ENCODE measurements around the gene RASD1. TPM values are rescaled to one million over a fixed set of nuclear protein-coding genes. Genes with fewer than 3 reads are reported as not detected.
A peak's percentile ranks its signal among the peaks of the same experiment; 100 is the strongest.

Gene RASD1
- total RNA-seq, 1 experiment from 2014 or later = 11.0 TPM

- Mint-ChIP-seq H3K36me3 (ENCODE audit: insufficient read depth, unreplicated experiment) (peaks cover 24% of the 10 kb centered on the region), H3K27ac (ENCODE audit: unreplicated experiment) (no peak overlapping the region), H3K27me3 (ENCODE audit: insufficient read depth, unreplicated experiment) (no peaks in the 10 kb centered on the region), H3K9me3 (ENCODE audit: unreplicated experiment) (no peaks in the 10 kb centered on the region), H3K4me1 (ENCODE audit: low read depth, unreplicated experiment) (peaks cover 6% of the 10 kb centered on the region), H3K4me3 (ENCODE audit: unreplicated experiment) (no peak overlapping the region)
- Histone ChIP-seq H3K36me3 (ENCODE audit: control insufficient read depth, insufficient read depth, low read length) (no peaks in the 10 kb centered on the region), H3K4me3 (ENCODE audit: low read depth, low read length) (no peak overlapping the region), H3K27me3 (replicated peaks; ENCODE audit: control insufficient read depth, insufficient read depth, low read length) (no peaks in the 10 kb centered on the region), H3K9me3 (no peaks in the 10 kb centered on the region), H3K4me1 (peaks cover 4% of the 10 kb centered on the region; the same call in 1 of the 2 replicates)
- no peak for DNase-seq
- CTCF ChIA-PET = interaction anchor here (0.6 to 1.6 kb wide), 2 partner anchors 63 to 136 kb away, joined by 3 to 4 read pairs; no protein-coding TSS in a partner anchor
- no TSS peak for BruUV-seq (replicated peaks)
- TF ChIP-seq CTCF (IDR thresholded peaks at IDR 0.05; ENCODE audit: insufficient read depth in 1 of 2, low read depth in 1 of 2, low read length in 1 of 2, severe bottlenecking in 1 of 2, unreplicated experiment in 1 of 2) = no peak
- intact Hi-C loops (cut with micrococcal nuclease; ENCODE audit: unreplicated experiment) = no loop called here
- POLR2A ChIA-PET = no interaction called here
These were observed 2.6 kb upstream of the RASD1 start for GRCh38 chr17:17498606-17499301.

- Histone ChIP-seq H3K36me3 (ENCODE audit: control insufficient read depth, insufficient read depth, low read length) (no peaks in the 10 kb centered on the region), H3K4me1 (peaks cover 4% of the 10 kb centered on the region; the same call in 1 of the 2 replicates), H3K4me3 (ENCODE audit: low read depth, low read length) (no peak overlapping the region), H3K27me3 (replicated peaks; ENCODE audit: control insufficient read depth, insufficient read depth, low read length) (no peaks in the 10 kb centered on the region), H3K9me3 (no peaks in the 10 kb centered on the region)
- H3K27me3 Mint-ChIP-seq (ENCODE audit: insufficient read depth, unreplicated experiment) = no peaks in the 10 kb centered on the region
- H3K4me1 Mint-ChIP-seq (ENCODE audit: low read depth, unreplicated experiment) = peaks cover 6% of the 10 kb centered on the region
- no peaks in the 10 kb centered on the region for H3K9me3 Mint-ChIP-seq (ENCODE audit: unreplicated experiment)
- BruUV-seq (replicated peaks) = no TSS peak
- no peak for TF ChIP-seq CTCF (IDR thresholded peaks at IDR 0.05; ENCODE audit: insufficient read depth in 1 of 2, low read depth in 1 of 2, low read length in 1 of 2, severe bottlenecking in 1 of 2, unreplicated experiment in 1 of 2)
- intact Hi-C loops (cut with micrococcal nuclease; ENCODE audit: unreplicated experiment) = loop anchor here (2.0 kb wide), 2 partner anchors 21 to 51 kb away; partner anchors contain the start of gene MED9
- peaks cover 26% of the 10 kb centered on the region for H3K36me3 Mint-ChIP-seq (ENCODE audit: insufficient read depth, unreplicated experiment)
- CTCF ChIA-PET = interaction anchor here (0.9 to 3.5 kb wide), 4 partner anchors 70 to 144 kb away, joined by 5 to 52 read pairs (median 22); no protein-coding TSS in a partner anchor
- no peak for DNase-seq
- no peak overlapping the region for H3K4me3 Mint-ChIP-seq (ENCODE audit: unreplicated experiment)
- POLR2A ChIA-PET = no interaction called here
- H3K27ac Mint-ChIP-seq (ENCODE audit: unreplicated experiment) = no peak overlapping the region
These were observed 1.8 kb upstream of the RASD1 start for GRCh38 chr17:17497845-17498520.

- Histone ChIP-seq H3K4me1 (peaks cover 4% of the 10 kb centered on the region; the same call in 1 of the 2 replicates), H3K36me3 (ENCODE audit: control insufficient read depth, insufficient read depth, low read length) (no peaks in the 10 kb centered on the region), H3K27me3 (replicated peaks; ENCODE audit: control insufficient read depth, insufficient read depth, low read length) (no peaks in the 10 kb centered on the region), H3K9me3 (no peaks in the 10 kb centered on the region), H3K4me3 (ENCODE audit: low read depth, low read length) (peak overlapping the region; percentile 91)
- TF ChIP-seq CTCF (IDR thresholded peaks at IDR 0.05; ENCODE audit: insufficient read depth in 1 of 2, low read depth in 1 of 2, low read length in 1 of 2, severe bottlenecking in 1 of 2, unreplicated experiment in 1 of 2) = no peak
- Mint-ChIP-seq H3K9me3 (ENCODE audit: unreplicated experiment) (no peaks in the 10 kb centered on the region), H3K4me1 (ENCODE audit: low read depth, unreplicated experiment) (peaks cover 12% of the 10 kb centered on the region), H3K36me3 (ENCODE audit: insufficient read depth, unreplicated experiment) (peaks cover 32% of the 10 kb centered on the region), H3K4me3 (ENCODE audit: unreplicated experiment) (peak overlapping the region; percentile 92), H3K27me3 (ENCODE audit: insufficient read depth, unreplicated experiment) (no peaks in the 10 kb centered on the region), H3K27ac (ENCODE audit: unreplicated experiment) (no peak overlapping the region)
- no TSS peak for BruUV-seq (replicated peaks)
- intact Hi-C loops (cut with micrococcal nuclease; ENCODE audit: unreplicated experiment) = loop anchor here (2.0 kb wide), 2 partner anchors 20 to 50 kb away; partner anchors contain the start of gene MED9
- CTCF ChIA-PET = interaction anchor here (0.6 to 3.5 kb wide), 30 partner anchors 14 to 422 kb away, joined by 3 to 52 read pairs (median 4); partner anchors contain the start of gene PEMT
- POLR2A ChIA-PET = interaction anchor here (0.6 to 2.3 kb wide), 13 partner anchors 12 to 339 kb away, joined by 3 to 38 read pairs (median 5); partner anchors contain the start of gene PEMT
- DNase-seq = no peak
These were observed 1.1 kb upstream of the RASD1 start for GRCh38 chr17:17497065-17497844.
